HG02973 (cell line): ENCODE results near the gene LYZL4.
A peak's percentile ranks its signal among the peaks of the same experiment; 100 is the strongest.

Experiments
- ATAC-seq: cut with Tn5 transposase; IDR thresholded peaks from one replicate; pipeline ENCODE4 v1.9.1; 2021; ENCODE audit warnings: moderate library complexity; ENCODE audit not compliant: unreplicated experiment

The LYZL4 gene, protein sequence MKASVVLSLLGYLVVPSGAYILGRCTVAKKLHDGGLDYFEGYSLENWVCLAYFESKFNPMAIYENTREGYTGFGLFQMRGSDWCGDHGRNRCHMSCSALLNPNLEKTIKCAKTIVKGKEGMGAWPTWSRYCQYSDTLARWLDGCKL

GRCh38 chr3:42410370-42411131 is at the start of gene LYZL4:
Gene LYZL4, minus strand, starts transcription at chr3:42410610. Its CDS starts 3,359 bp downstream, at chr3:42407251.
- no peak for ATAC-seq

GRCh38 chr3:42459151-42459550 is 48.7 kb upstream of the LYZL4 start:
- no peak for ATAC-seq

GRCh38 chr3:42456211-42456610 is 45.8 kb upstream of the LYZL4 start:
- no peak for ATAC-seq

DNA sequence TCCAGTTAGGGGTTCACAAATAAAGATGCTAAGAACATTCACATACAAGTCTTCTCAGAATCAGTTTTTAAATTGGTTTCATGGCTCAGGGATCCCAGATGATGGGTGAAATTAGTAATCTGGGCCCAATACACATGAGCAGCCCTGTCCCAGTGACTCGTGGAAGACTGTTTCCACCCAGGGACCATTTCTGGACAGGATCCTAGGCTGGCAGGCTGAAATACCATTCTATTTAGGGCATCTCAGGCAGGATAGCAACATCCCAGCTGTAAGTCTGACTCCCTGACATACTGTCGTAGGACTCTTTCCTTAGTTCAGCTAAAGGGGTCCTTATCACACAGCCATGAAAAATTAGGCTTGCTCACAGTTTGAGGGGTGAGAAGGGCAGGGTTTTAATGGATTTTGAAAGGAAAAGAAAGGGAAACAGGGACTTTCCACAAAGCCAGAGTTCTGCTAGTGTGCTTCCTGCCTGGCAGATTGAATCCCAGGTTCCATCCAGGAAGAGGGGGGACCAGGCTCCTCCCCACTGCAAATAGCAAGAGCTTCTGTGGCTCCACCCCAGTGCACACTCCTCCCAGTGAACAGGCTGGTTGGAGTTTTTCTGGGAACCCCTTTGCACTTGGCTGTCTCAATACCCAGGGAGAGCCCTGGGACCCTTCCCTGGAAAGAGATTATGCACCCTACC is 41.3 kb upstream of the LYZL4 start:
- ATAC-seq, result no peak

DNA sequence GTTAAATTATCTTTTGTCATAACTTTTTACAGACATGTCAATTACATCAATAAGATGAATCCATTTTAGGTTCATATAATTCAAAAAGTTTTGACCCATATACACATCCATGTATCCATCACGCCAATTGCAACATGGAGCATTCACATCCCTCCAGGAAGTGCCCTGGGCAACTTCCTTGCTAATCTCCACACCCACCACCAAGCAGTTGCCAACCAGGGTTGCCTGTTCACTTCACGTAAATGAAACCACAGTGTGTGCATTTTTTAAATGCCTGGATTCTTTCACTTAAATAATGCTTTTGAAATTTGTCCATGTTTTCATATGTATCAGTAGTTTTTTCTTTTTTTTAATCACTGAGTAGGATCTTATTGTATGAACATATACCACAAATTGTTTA is 40.7 kb upstream of the LYZL4 start:
- ATAC-seq, result no peak

DNA sequence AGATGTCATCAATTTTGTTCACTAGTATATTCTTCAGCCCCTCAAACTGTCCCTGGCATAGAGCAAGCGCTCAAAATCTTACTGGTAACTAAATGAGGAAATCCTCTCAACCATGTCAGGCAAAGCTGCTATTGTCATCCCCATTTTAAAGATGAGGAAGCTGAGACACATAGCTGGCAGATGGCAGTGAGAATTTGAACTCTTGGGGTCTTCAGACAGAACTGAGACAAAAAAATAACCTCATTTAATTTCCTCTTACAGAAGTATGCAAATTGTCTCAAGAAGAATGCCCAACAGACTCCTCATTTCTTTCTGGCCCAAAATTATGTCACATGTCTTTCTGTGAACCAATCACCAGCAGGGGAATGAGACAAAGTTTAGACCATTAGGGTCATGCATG is 40.2 kb upstream of the LYZL4 start:
- ATAC-seq, result no peak

DNA sequence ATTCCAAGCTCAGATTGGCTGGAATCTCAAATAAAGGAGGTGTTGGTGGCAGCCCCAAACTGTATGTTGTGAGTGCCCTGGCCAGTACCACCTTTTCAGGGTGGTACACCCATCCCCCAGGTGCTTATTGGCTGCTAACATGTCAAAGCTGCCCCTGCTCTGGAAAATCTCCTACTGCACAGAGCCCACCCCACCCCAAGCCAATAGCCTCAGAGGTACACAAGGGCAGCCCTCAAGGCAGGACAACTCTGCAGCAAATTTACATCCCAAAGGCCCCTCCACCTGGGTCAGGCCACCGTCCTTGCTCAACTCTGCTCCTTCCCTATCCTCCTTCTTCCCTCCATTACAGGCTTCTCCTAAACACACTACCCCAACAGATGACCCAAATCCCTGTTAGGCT is 37.1 kb upstream of the LYZL4 start:
- no peak for ATAC-seq

GRCh38 chr3:42446111-42447050 is 36.0 kb upstream of the LYZL4 start:
- no peak for ATAC-seq

DNA sequence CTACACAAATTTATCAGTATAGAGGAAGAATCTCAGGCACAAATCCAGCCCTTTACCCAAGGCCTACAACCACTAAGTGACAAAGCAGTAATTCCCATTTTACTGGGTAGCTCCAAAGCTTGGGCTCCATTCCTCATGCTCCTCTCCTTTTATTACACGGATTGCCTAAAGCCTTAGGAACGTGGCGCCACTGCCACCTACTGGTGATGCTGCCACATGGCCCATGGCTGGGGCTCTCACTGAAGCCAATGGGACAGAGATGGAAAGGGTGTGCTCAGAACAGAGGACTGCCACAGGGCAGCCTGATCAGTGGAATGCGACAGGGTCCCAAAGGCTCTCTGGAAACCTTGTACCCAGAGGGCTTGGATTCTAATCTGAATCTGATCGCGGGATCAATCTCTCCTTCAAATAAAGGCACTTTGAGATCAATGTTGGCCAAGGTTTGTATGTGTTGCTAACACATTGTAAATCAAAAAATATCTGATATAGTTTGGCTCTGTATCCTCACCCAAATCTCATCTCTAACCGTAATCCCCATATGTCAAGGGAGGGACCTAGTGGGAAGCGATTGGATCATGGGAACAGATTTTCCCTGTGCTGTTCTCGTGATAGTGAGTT is 33.5 kb upstream of the LYZL4 start:
- ATAC-seq, result peak; percentile 78

- no peak for ATAC-seq
Measured at GRCh38 chr3:42443292-42443691, 32.9 kb upstream of the LYZL4 start.

DNA sequence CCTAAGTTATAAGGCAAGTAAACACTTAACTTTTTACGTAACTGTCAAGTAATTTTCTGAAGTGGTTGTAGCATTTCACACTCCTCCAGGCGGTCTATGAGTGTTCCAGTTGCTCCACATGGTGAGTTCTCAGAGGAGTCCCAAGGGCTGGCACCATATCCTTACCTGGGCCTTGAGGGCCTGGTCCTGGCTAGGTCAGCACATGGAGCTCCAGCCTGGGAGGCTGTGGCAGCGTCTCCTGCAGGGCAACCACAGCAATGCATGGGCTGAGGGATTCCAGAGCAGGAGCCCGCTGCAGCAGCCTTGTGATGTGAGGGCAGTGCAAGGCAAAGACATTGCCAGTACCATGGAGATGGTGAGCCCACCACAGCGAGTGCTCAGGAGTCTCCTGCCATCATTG is 32.2 kb upstream of the LYZL4 start:
- ATAC-seq, result no peak

DNA sequence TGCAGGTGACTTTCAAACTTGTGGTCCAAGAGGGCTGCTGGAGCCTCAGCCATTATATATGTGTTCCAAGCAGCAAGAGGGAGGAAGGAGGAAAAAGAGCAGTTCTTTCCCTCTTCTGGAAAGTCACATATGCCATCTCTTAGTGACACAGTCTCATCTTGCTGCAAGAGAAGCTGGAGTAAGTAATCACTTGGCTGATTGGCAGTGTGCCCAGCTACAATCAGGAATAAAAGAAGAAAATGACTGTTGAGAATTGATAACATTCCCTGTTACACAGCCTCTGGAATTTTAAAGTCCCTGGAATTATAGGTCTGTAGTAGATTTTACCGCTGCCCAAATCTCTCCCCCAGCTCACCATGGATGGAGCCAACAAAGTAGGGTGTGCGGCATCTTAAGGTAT is 31.4 kb upstream of the LYZL4 start:
- no peak for ATAC-seq

DNA sequence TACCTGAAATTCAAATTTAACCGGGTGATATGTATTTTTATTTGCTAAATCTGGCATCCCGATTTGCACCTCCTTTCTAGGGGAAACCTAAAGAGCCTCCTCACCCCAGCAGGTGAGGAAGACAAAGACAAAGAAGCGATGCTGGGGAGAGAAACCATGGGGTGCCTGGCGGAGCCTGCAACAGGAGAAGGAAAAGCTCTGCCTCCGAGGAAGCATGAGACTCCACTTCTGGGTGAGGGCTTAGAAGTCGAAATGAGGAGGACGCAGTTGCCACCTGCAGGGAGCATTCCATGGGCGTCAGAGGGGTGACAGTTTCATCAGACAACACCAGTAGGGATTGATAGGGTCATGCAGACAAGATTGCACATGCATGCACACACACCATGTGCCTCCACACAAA is 30.5 kb upstream of the LYZL4 start:
- ATAC-seq, result no peak

GRCh38 chr3:42439261-42440115 is 29.1 kb upstream of the LYZL4 start:
- ATAC-seq, result no peak

DNA sequence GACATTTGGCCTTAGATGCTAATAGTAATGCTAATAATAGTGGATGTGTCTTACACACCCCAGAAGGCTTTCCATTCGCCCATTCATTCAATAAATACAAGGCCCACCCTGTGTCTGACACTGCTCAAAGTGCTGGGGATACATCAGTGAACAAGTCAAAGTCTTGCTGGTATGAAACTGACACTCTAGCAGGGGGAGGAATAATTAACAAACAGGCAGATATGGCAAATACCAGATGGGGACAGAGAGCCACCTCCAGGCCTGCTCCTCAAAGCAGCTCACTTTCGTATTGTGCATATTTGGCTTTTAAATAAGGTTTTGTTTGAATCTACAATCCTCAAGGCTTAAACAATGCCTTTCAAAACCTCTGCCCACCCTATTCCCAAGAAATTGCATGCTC is 28.3 kb upstream of the LYZL4 start:
- no peak for ATAC-seq

DNA sequence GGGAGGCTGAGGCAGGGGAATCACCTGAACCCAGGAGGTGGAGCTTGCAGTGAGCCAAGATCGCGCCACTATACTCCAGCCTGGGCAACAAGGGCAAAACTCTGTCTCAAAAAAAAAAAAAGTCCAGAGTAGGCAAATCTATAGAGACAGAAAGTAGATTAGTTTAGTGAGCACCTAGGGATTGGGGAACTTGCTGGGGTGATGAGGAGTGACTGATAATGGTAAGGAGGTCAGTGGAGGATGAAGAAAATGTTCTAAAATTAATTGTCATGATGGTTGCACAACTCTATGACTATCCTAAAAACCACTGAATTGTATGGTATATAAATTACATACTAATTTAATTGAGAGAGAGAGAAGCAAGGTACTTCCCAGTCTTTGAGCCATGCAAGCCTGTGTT is 27.8 kb upstream of the LYZL4 start:
- ATAC-seq, result no peak

GRCh38 chr3:42434777-42435380 is 24.5 kb upstream of the LYZL4 start:
- no peak for ATAC-seq

DNA sequence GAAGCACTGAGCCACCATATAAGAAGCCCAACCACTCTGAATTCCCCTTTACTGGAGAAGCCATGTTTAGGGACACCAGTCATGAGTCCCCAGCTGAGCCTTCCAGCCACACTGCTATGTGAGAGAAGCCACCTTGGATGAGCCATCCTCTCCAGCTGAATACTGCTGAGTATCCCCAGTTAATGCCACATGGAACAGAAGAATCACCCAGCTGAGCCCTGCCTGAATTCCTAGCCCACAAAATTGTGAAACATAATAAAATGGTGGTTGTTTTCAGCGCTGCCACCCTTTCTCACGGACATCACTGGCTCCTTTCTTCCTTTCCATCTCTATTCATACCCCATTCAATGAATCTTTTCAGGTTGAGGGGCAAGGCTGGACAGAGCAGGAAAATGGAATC is 22.1 kb upstream of the LYZL4 start:
- ATAC-seq, result no peak

DNA sequence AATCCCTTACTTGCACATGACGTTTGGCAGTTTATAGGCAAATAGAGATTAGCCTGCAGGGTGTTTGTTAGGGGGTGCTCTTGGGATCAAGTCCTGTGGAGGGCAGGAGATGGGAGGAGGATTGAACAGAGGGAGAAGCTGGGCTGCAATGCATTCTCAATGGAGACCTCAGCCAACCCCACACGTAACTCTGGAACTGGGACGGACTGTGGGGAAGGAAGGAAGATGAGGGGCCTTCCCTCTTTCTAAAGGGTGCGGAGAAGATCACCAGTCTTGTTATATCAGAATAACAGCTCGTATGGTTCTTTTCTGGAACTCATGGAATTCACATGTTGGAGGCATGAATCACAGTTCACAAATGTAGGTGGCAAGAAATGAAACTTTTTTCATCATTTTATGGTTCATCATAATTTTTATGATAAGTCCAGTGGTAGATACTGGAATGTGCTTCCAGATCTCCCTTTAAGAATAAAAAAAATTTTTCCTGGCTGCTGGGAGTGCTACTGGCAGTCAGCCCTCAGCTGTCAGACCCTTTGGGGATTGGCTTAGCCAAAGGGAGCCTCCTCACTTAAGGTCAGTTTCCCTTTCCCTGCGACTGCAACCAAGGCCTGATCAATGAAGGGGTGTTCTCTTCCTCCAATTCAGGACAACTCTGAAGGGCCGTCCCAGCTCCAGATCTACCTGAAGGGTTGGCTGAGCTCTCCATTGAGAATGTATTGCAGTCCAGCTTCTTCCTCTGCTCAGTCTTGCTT is 20.5 kb upstream of the LYZL4 start:
- ATAC-seq, result no peak
